B cell (primary cell): ENCODE measurements around the gene CFC1.
"Not testable (repeated sequence)": the region's sequence is repeated elsewhere in the genome, so short reads cannot be mapped to it uniquely, and the experiment has no call there.

Experiments used
- CTCF ChIP-seq: fragments of 200-600 bp; IDR thresholded peaks from one replicate; pipeline ENCODE4 v1.8.0; 2022; ENCODE audit warnings: antibody characterized with exemption, mild to moderate bottlenecking
- EZH2 ChIP-seq: IDR thresholded peaks from 2 replicates; pipeline ENCODE4 v1.6.1; 2012; ENCODE audit warnings: borderline replicate concordance, low read depth, mild to moderate bottlenecking, moderate library complexity, low read length; ENCODE audit not compliant: insufficient read depth, poor library complexity, severe bottlenecking

DNA sequence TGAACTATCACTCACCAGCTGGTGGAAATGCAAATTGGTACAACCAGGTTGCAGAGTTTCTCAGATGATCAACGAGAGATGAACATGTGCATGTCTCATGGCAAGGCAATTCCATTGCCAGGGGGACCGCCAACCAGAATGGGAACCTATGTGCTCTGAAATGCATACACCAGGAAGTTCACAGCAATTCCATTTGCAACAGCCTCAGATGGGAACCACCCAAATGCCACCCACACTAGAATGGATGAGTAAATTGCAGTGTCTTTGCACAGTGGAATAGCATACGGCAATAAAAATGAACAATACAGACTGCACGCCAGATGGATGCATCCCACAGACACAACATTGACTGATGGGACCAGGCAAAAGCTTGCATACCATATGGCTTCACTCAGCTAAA lies 56.6 kb downstream of the CFC1 start:
- not testable (repeated sequence) for TF ChIP-seq CTCF, EZH2
